ENCODE results near the gene RFX4.

DNA sequence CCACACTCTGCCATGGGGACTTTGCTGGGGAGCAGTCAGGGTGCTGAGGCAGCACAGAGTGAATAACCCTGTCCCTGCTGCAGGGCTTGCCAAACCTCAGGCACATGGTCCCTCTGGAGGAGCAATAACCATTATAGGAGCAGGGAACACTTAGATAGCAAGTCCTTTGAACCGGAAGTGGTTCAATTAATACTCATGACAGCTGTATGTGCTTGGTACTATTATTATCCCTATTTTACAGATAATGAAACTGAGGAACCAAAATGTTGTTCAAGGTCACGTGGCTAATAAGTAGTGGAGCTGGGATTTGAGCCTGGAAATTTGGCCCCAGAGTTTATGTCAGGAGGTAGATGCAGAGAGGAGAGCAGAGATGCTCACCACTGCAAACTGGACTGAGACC, 49.0 kb downstream of the RFX4 start:
- TF ChIP-seq, protein P1, sequence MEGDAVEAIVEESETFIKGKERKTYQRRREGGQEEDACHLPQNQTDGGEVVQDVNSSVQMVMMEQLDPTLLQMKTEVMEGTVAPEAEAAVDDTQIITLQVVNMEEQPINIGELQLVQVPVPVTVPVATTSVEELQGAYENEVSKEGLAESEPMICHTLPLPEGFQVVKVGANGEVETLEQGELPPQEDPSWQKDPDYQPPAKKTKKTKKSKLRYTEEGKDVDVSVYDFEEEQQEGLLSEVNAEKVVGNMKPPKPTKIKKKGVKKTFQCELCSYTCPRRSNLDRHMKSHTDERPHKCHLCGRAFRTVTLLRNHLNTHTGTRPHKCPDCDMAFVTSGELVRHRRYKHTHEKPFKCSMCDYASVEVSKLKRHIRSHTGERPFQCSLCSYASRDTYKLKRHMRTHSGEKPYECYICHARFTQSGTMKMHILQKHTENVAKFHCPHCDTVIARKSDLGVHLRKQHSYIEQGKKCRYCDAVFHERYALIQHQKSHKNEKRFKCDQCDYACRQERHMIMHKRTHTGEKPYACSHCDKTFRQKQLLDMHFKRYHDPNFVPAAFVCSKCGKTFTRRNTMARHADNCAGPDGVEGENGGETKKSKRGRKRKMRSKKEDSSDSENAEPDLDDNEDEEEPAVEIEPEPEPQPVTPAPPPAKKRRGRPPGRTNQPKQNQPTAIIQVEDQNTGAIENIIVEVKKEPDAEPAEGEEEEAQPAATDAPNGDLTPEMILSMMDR (IDR thresholded peaks at IDR 0.05): no peak
- no peak for TF ChIP-seq POLR2A (IDR thresholded peaks at IDR 0.05)
- no peak for TF ChIP-seq EP300 (IDR thresholded peaks at IDR 0.05)

Measured in upper lobe of left lung (tissue), 4 donors.